Measurements from ENCODE around the gene TGM1. TPM values are rescaled to one million over a fixed set of nuclear protein-coding genes. Genes with fewer than 3 reads are reported as not detected.

TGM1 gene
- total and polyA plus RNA-seq, 10 of the 15 experiments (the other 5 are each of a cell fraction or from before 2014, with no cell fraction given): 0.05 to 5.9 (median 1.8) TPM

GRCh38 chr14:24307156-24307574 is 44.2 kb upstream of the TGM1 start:
- ChIA-PET SMC1A (ENCODE audit: uncharacterized antibody, unreplicated experiment) (interaction anchor here (0.8 to 4.9 kb wide), 12 partner anchors 9 to 170 kb away, joined by 3 to 36 read pairs (median 6); partner anchors contain the start of genes IRF9, MDP1 and TINF2), RAD21 (ENCODE audit: unreplicated experiment) (interaction anchor here (1.2 to 4.0 kb wide), 13 partner anchors 8 to 249 kb away, joined by 3 to 52 read pairs (median 14); partner anchors contain the start of genes MDP1, PCK2 and TINF2), POLR2A (interaction anchor here (1.2 to 3.3 kb wide), 8 partner anchors 8 to 193 kb away, joined by 3 to 26 read pairs (median 6); partner anchors contain the start of genes DCAF11, DHRS1, NOP9 and NRL), CTCF (interaction anchor here (0.8 to 7.9 kb wide), 34 partner anchors 9 to 216 kb away, joined by 3 to 149 read pairs (median 6); partner anchors contain the start of genes ADCY4, CHMP4A, DHRS1 and IPO4)
- Histone ChIP-seq H3K79me2 (ENCODE audit: control insufficient read depth, insufficient read depth, low read length) (no peaks in the 10 kb centered on the region), H3K36me3 (ENCODE audit: control insufficient read depth in 2 of 2, insufficient read depth in 2 of 2, low read length in 1 of 2) (peaks cover 15 to 30% of the 10 kb centered on the region in 2 experiments), H3K4me3 (no peak overlapping the region), H3K4me2 (ENCODE audit: control insufficient read depth, insufficient read depth) (no peak overlapping the region), H2AFZ (ENCODE audit: control insufficient read depth, low read depth, low read length) (no peak overlapping the region), H3K9me3 (replicated peaks; ENCODE audit: control insufficient read depth, insufficient read depth, low read length) (no peaks in the 10 kb centered on the region), H4K20me1 (ENCODE audit: control insufficient read depth, insufficient read depth) (no peaks in the 10 kb centered on the region), H3K27me3 (replicated peaks in 1 of 2; ENCODE audit: control insufficient read depth in 2 of 2, insufficient read depth in 2 of 2, low read length in 1 of 2) (no peaks in the 10 kb centered on the region), H3K4me1 (ENCODE audit: control insufficient read depth, insufficient read depth, low read length) (peaks cover 20% of the 10 kb centered on the region; the same call in 1 of the 2 replicates), H3K9ac (ENCODE audit: control insufficient read depth, insufficient read depth, low read length) (no peak overlapping the region), H3K27ac (ENCODE audit: control insufficient read depth, insufficient read depth) (no peak overlapping the region)
- TF ChIP-seq SPI1 (IDR thresholded peaks at IDR 0.05; ENCODE audit: borderline replicate concordance, insufficient read depth, low read depth, low read length): no peak
- TF ChIP-seq CBX5 (IDR thresholded peaks at IDR 0.05; ENCODE audit: low read depth): no peak
- TF ChIP-seq ZNF207 (IDR thresholded peaks at IDR 0.05; ENCODE audit: borderline replicate concordance): no peak
- TF ChIP-seq LARP7 (IDR thresholded peaks at IDR 0.05): no peak
- no peak for TF ChIP-seq NFXL1 (IDR thresholded peaks at IDR 0.05; ENCODE audit: borderline replicate concordance)
- TF ChIP-seq, protein P1, sequence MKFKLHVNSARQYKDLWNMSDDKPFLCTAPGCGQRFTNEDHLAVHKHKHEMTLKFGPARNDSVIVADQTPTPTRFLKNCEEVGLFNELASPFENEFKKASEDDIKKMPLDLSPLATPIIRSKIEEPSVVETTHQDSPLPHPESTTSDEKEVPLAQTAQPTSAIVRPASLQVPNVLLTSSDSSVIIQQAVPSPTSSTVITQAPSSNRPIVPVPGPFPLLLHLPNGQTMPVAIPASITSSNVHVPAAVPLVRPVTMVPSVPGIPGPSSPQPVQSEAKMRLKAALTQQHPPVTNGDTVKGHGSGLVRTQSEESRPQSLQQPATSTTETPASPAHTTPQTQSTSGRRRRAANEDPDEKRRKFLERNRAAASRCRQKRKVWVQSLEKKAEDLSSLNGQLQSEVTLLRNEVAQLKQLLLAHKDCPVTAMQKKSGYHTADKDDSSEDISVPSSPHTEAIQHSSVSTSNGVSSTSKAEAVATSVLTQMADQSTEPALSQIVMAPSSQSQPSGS (IDR thresholded peaks at IDR 0.05; ENCODE audit: low read length): no peak
- TF ChIP-seq YBX1 (IDR thresholded peaks at IDR 0.05): no peak
- no peak for TF ChIP-seq NBN (IDR thresholded peaks at IDR 0.05)
- no peak for TF ChIP-seq BCL3 (IDR thresholded peaks at IDR 0.05; ENCODE audit: borderline replicate concordance, insufficient read depth, low read depth, low read length, poor library complexity, severe bottlenecking)
- TF ChIP-seq CHD2 (IDR thresholded peaks at IDR 0.05; ENCODE audit: borderline replicate concordance, low read depth, low read length): no peak
- TF ChIP-seq CHD4 (IDR thresholded peaks at IDR 0.05): no peak
- TF ChIP-seq TCF12 (IDR thresholded peaks at IDR 0.05; ENCODE audit: low read depth, low read length): no peak
- TF ChIP-seq HDAC2 (IDR thresholded peaks at IDR 0.05): no peak
- intact Hi-C loops (cut with micrococcal nuclease; ENCODE audit: unreplicated experiment) (no loop called here), in situ Hi-C loops (cut with MboI) (no loop called here)
- 84% methylated on average over 11 of the region's 11 CpGs for WGBS (ENCODE audit: insufficient coverage, insufficient replicate concordance, low lambda C conversion rate, missing lambda C conversion rate)
- FAIRE-seq: no peak
- no peak for ATAC-seq
- no peak for DNase-seq (ENCODE audit: low read depth, low spot score)
- TSS peak; percentile 31 for BruUV-seq (replicated peaks)
